H1 (cell line): ENCODE data around the gene SLC22A9. TPM values are rescaled to one million over a fixed set of nuclear protein-coding genes. Genes with fewer than 3 reads are reported as not detected.

ENCODE experiments used
- CTCF ChIA-PET: fragments of 300-600 bp; sonication (Branson Sonifier 250); formaldehyde crosslinking; loops from one replicate; lab custom pipeline; 2021; ENCODE audit not compliant: partially characterized antibody; lab: Charles Lee
- POLR2A ChIA-PET: fragments of 300-600 bp; sonication (Branson Sonifier 250); formaldehyde crosslinking; loops from one replicate; lab custom pipeline; 2021; ENCODE audit warnings: inconsistent platforms; ENCODE audit not compliant: partially characterized antibody; lab: Charles Lee
- DNase-seq, 2 experiments: peaks; one replicate each; pipeline versions ENCODE4 v3.0.0 to v3.0.0-alpha.2; 2010 to 2022; ENCODE audit warnings: low spot score in 2 of 2, low read depth in 1 of 2, mixed read lengths in 1 of 2
- FAIRE-seq: peaks from 2 replicates; lab custom pipeline; 2011; peaks lifted over from hg19 to GRCh38; lab: Jason Lieb, UNC
- H2AFZ ChIP-seq: 2 replicates; pipeline ENCODE4 v1.8.1; 2012; ENCODE audit warnings: low read length, inconsistent platforms
- H2AK5ac ChIP-seq: 2 replicates; pipeline ENCODE4 v1.6.1; 2013; ENCODE audit warnings: low read depth, low read length
- H2BK120ac ChIP-seq: replicated peaks from 2 replicates; pipeline ENCODE3; 2013; ENCODE audit warnings: low read depth, low read length, inconsistent platforms
- H2BK12ac ChIP-seq: 2 replicates; pipeline ENCODE4 v1.6.1; 2013; ENCODE audit warnings: low read depth, low read length
- H2BK15ac ChIP-seq: 2 replicates; pipeline ENCODE4 v1.6.1; 2013; ENCODE audit warnings: low read length
- H2BK20ac ChIP-seq: 2 replicates; pipeline ENCODE4 v1.6.1; 2013; ENCODE audit warnings: low read length
- H2BK5ac ChIP-seq: 2 replicates; pipeline ENCODE4 v1.6.1; 2013; ENCODE audit warnings: low read depth, low read length
- H3K14ac ChIP-seq: 2 replicates; pipeline ENCODE4 v1.6.1; 2013; ENCODE audit warnings: inconsistent platforms; ENCODE audit not compliant: insufficient read length
- H3K18ac ChIP-seq: 2 replicates; pipeline ENCODE4 v1.6.1; 2013; ENCODE audit warnings: low read length; ENCODE audit errors: extremely low read depth
- H3K23ac ChIP-seq: 2 replicates; pipeline ENCODE4 v1.6.1; 2013; ENCODE audit warnings: inconsistent platforms; ENCODE audit not compliant: insufficient read length
- H3K23me2 ChIP-seq: 2 replicates; pipeline ENCODE4 v1.6.1; 2013; ENCODE audit warnings: low read depth, low read length
- H3K27ac ChIP-seq: 2 replicates; pipeline ENCODE4 v1.6.1; 2011; ENCODE audit warnings: low read depth, low read length, inconsistent platforms
- H3K27me3 ChIP-seq, 4 experiments: replicated peaks in 1 of 4; 1 replicate in 1 of 4; 2 replicates in 3 of 4; pipeline versions ENCODE4 v1.6.1 to v1.8.1; 2011 to 2013; ENCODE audit warnings: low read length in 3 of 4, mild to moderate bottlenecking in 3 of 4, inconsistent platforms in 2 of 4, mixed read lengths in 2 of 4, moderate library complexity in 1 of 4; ENCODE audit not compliant: control insufficient read depth in 3 of 4, insufficient read depth in 3 of 4; ENCODE audit errors: extremely low read depth in 1 of 4
- H3K36me3 ChIP-seq, 4 experiments: 2 replicates each; pipeline versions ENCODE4 v1.6.1 to v1.8.1; 2011 to 2013; ENCODE audit warnings: mild to moderate bottlenecking in 4 of 4, low read length in 3 of 4, moderate library complexity in 2 of 4, control low read depth in 1 of 4, inconsistent platforms in 1 of 4; ENCODE audit not compliant: insufficient read depth in 4 of 4, control insufficient read depth in 2 of 4
- H3K4ac ChIP-seq: replicated peaks from 2 replicates; pipeline ENCODE3; 2013; ENCODE audit warnings: low read length, low read depth, mixed read lengths, inconsistent platforms; ENCODE audit not compliant: insufficient read length
- H3K4me1 ChIP-seq, 4 experiments: replicated peaks in 1 of 4; 1 replicate in 1 of 4; 2 replicates in 3 of 4; pipeline versions ENCODE4 v1.6.1 to v1.8.1; 2011 to 2013; ENCODE audit warnings: low read length in 3 of 4, inconsistent platforms in 2 of 4, mixed read lengths in 1 of 4; ENCODE audit not compliant: insufficient read depth in 4 of 4, control insufficient read depth in 3 of 4
- H3K4me2 ChIP-seq, 2 experiments: 2 replicates each; pipeline versions ENCODE4 v1.6.1 to v1.8.1; 2011 to 2013; ENCODE audit warnings: low read depth in 2 of 2, low read length in 2 of 2, control low read depth in 1 of 2, inconsistent platforms in 1 of 2, mild to moderate bottlenecking in 1 of 2; ENCODE audit not compliant: insufficient read depth in 1 of 2
- H3K4me3 ChIP-seq, 4 experiments: fragments of 200-600, 300-600 bp in 1 of 4; sonication (generic), shearing (Covaris generic), sonication (Bioruptor Twin) in 1 of 4; 2 replicates each; pipeline versions ENCODE4 v1.5.1 to v1.8.1; 2011 to 2016; ENCODE audit warnings: low read length in 4 of 4, low read depth in 3 of 4, control low read depth in 2 of 4, inconsistent platforms in 2 of 4, mild to moderate bottlenecking in 2 of 4, mixed read lengths in 1 of 4, moderate library complexity in 1 of 4; ENCODE audit not compliant: insufficient read depth in 2 of 4; ENCODE audit errors: extremely low read depth in 1 of 4
- H3K56ac ChIP-seq: replicated peaks from 2 replicates; pipeline ENCODE3; 2013; ENCODE audit warnings: low read depth, mild to moderate bottlenecking, mixed read lengths, low read length, inconsistent platforms; ENCODE audit not compliant: insufficient read length
- H3K79me1 ChIP-seq: 2 replicates; pipeline ENCODE4 v1.6.1; 2013; ENCODE audit warnings: low read depth, low read length, control low read depth
- H3K79me2 ChIP-seq, 2 experiments: 2 replicates each; pipeline versions ENCODE4 v1.6.1 to v1.8.1; 2012 to 2013; ENCODE audit warnings: low read length in 2 of 2, mild to moderate bottlenecking in 2 of 2, inconsistent platforms in 1 of 2; ENCODE audit not compliant: insufficient read depth in 2 of 2, control insufficient read depth in 1 of 2
- H3K9ac ChIP-seq, 4 experiments: replicated peaks in 1 of 4; 1 replicate in 1 of 4; 2 replicates in 3 of 4; pipeline versions ENCODE4 v1.6.1 to v1.8.1; 2011 to 2013; ENCODE audit warnings: low read depth in 3 of 4, low read length in 3 of 4, control low read depth in 2 of 4, mild to moderate bottlenecking in 2 of 4, moderate library complexity in 2 of 4, inconsistent platforms in 1 of 4; ENCODE audit errors: extremely low read depth in 1 of 4
- H3K9me3 ChIP-seq, 2 experiments: 2 replicates each; pipeline versions ENCODE4 v1.6.1 to v1.8.1; 2012 to 2013; ENCODE audit warnings: mild to moderate bottlenecking in 2 of 2, moderate library complexity in 2 of 2, control low read depth in 1 of 2, inconsistent platforms in 1 of 2, low read depth in 1 of 2, low read length in 1 of 2, mixed read lengths in 1 of 2; ENCODE audit not compliant: insufficient read depth in 2 of 2
- H4K20me1 ChIP-seq, 2 experiments: replicated peaks in 1 of 2; 2 replicates each; pipeline versions ENCODE3 to v1.8.1; 2011 to 2013; ENCODE audit warnings: inconsistent platforms in 2 of 2, low read length in 2 of 2, mild to moderate bottlenecking in 1 of 2; ENCODE audit not compliant: insufficient read depth in 2 of 2, control insufficient read depth in 1 of 2
- H4K5ac ChIP-seq: 2 replicates; pipeline ENCODE4 v1.6.1; 2013; ENCODE audit warnings: low read length, low read depth, mixed read lengths, inconsistent platforms; ENCODE audit not compliant: insufficient read length
- H4K8ac ChIP-seq: 2 replicates; pipeline ENCODE4 v1.8.0; 2013; ENCODE audit warnings: mild to moderate bottlenecking, moderate library complexity, low read length, inconsistent platforms; ENCODE audit not compliant: insufficient read depth; ENCODE audit errors: extremely low read depth
- H4K91ac ChIP-seq: replicated peaks from 2 replicates; pipeline ENCODE3; 2013; ENCODE audit warnings: low read length, mixed read lengths, inconsistent platforms; ENCODE audit not compliant: insufficient read length
- CEBPB ChIP-seq: IDR thresholded peaks from 2 replicates; pipeline ENCODE4 v1.6.1; 2012; ENCODE audit warnings: low read depth, low read length
- CHD1 ChIP-seq: IDR thresholded peaks from 2 replicates; pipeline ENCODE4 v1.6.1; 2012; ENCODE audit warnings: low read depth, low read length, improper control_type of control experiment
- EGR1 ChIP-seq: IDR thresholded peaks from 2 replicates; pipeline ENCODE4 v1.6.1; 2011; ENCODE audit warnings: low read depth, low read length, borderline replicate concordance
- EZH2 ChIP-seq: fragments of 200-600 bp; sonication (generic); IDR thresholded peaks from 2 replicates; pipeline ENCODE4 v1.7.1; 2012; ENCODE audit warnings: low read depth, mild to moderate bottlenecking, moderate library complexity, low read length, inconsistent platforms; ENCODE audit not compliant: severe bottlenecking
- GABPA ChIP-seq: IDR thresholded peaks from 2 replicates; pipeline ENCODE4 v1.6.1; 2011; ENCODE audit warnings: mild to moderate bottlenecking, low read length, moderate library complexity, borderline replicate concordance; ENCODE audit not compliant: insufficient read depth
- GTF2F1 ChIP-seq: IDR thresholded peaks from 2 replicates; pipeline ENCODE4 v1.6.1; 2012; ENCODE audit warnings: low read depth, low read length, improper control_type of control experiment, borderline replicate concordance
- KDM4A ChIP-seq: IDR thresholded peaks from one replicate; pipeline ENCODE4 v1.7.1; 2012; ENCODE audit warnings: low read depth, mild to moderate bottlenecking, moderate library complexity, low read length, inconsistent platforms; ENCODE audit not compliant: severe bottlenecking
- NANOG ChIP-seq: IDR thresholded peaks from 2 replicates; pipeline ENCODE4 v1.6.1; 2011; ENCODE audit warnings: low read length, low read depth, mild to moderate bottlenecking, inconsistent platforms; ENCODE audit not compliant: insufficient read depth, poor library complexity, severe bottlenecking
- SIX5 ChIP-seq: IDR thresholded peaks from 2 replicates; pipeline ENCODE4 v1.6.1; 2011; ENCODE audit warnings: mild to moderate bottlenecking, low read depth, low read length
- TAF1 ChIP-seq: IDR thresholded peaks from 2 replicates; pipeline ENCODE4 v1.6.1; 2011; ENCODE audit warnings: mild to moderate bottlenecking, low read depth, low read length
- TCF12 ChIP-seq: IDR thresholded peaks from 2 replicates; pipeline ENCODE4 v1.6.1; 2011; ENCODE audit warnings: low read depth, mild to moderate bottlenecking, low read length
- TEAD4 ChIP-seq: IDR thresholded peaks from 2 replicates; pipeline ENCODE4 v1.6.1; 2012; ENCODE audit warnings: low read depth, low read length, inconsistent platforms, mixed read lengths
- WGBS, 2 experiments: shearing (Covaris generic) in 1 of 2; methylation state at CpG; one replicate each; pipeline versions ENCODE4 v1.1.6 to v1.1.7; 2013 to 2015; ENCODE audit warnings: low lambda C conversion rate in 2 of 2, mixed read lengths in 2 of 2, inconsistent platforms in 1 of 2, low coverage in 1 of 2, missing lambda C conversion rate in 1 of 2; ENCODE audit not compliant: insufficient replicate concordance in 2 of 2, insufficient coverage in 1 of 2, insufficient read length in 1 of 2; ENCODE audit errors: extremely low coverage in 1 of 2, missing lambda C conversion rate in 1 of 2; 5-methylcytosine and 5-hydroxymethylcytosine counted together
- polyA plus RNA-seq, 7 experiments: library from polyadenylated mRNA; depleted of rRNA in 3 of 7; stranded (reverse) in 5 of 7; unstranded in 2 of 7; fragments of >200 nt in 5 of 7; fragments of 200-250 nt in 2 of 7; gene quantifications; 1 replicate in 5 of 7; 2 replicates in 1 of 7; 4 replicates in 1 of 7; pipeline versions ENCODE4 v1.2.1 to v1.2.3, GENCODE V29; 2011 to 2013; ENCODE audit warnings: missing spikeins in 2 of 7, mixed read lengths in 2 of 7
- total RNA-seq: library from RNA; stranded (reverse); fragmentation: NEBNext Ultra II Directional; extraction: Animal tissue kit (Norgen Biotek cat#: 25700); gene quantifications from 2 replicates; pipeline ENCODE4 v1.2.1, GENCODE V29; 2021
- TF ChIP-seq, protein P1 (sequence below), 3 experiments: IDR thresholded peaks; 1 replicate in 2 of 3; 2 replicates in 1 of 3; pipeline versions ENCODE4 v1.5.1 to v1.6.1; 2011; ENCODE audit warnings: low read length in 3 of 3, mild to moderate bottlenecking in 3 of 3, inconsistent platforms in 2 of 3, low read depth in 1 of 3, moderate library complexity in 1 of 3; ENCODE audit not compliant: insufficient read depth in 1 of 3; ENCODE audit errors: control extremely low read depth in 1 of 3

Gene SLC22A9
- total and polyA plus RNA-seq, 2 of the 8 experiments (the other 6 are each of a cell fraction or from before 2014, with no cell fraction given): not detected

DNA sequence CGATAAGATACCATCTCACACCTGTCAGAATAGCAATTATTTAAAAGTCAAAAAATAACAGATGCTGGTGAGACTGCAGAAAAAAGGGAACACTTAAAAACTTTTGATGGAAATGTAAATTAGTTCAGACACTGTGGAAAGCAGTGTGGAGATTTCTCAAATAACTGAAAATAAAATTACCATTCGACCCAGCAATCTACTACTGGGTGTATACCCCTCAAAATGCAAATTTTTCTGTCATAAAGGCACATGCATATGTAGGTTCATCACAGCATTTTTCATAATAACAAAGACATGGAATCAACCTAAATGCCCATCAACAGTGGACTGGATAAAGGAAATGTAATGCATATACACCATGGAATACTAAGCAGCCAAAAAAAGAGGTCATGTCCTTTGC is 10.5 kb downstream of the SLC22A9 start:
- DNase-seq (no peak), FAIRE-seq (no peak)
- no peak overlapping the region for H3K56ac ChIP-seq
- H3K79me1 ChIP-seq: no peaks in the 10 kb centered on the region
- no peak overlapping the region for H3K27ac ChIP-seq
- CTCF ChIA-PET: no interaction called here
- no peak overlapping the region for H2AFZ ChIP-seq
- WGBS, 2 experiments: 94% methylated on average over 2 of the region's 2 CpGs; no CpG with 5 or more reads in 1 of the 2 experiments
- no peak overlapping the region for H2BK120ac ChIP-seq
- no peaks in the 10 kb centered on the region for H3K36me3 ChIP-seq
- H2BK12ac ChIP-seq: no peak overlapping the region
- H2AK5ac ChIP-seq: no peak overlapping the region
- H3K4ac ChIP-seq: no peak overlapping the region
- H3K23me2 ChIP-seq: no peaks in the 10 kb centered on the region
- no peak overlapping the region for H2BK5ac ChIP-seq
- no peaks in the 10 kb centered on the region for H3K4me1 ChIP-seq
- H3K4me3 ChIP-seq: no peak overlapping the region
- no peak overlapping the region for H3K18ac ChIP-seq
- H4K5ac ChIP-seq: no peak overlapping the region
- H3K14ac ChIP-seq: no peak overlapping the region
- no peaks in the 10 kb centered on the region for H3K79me2 ChIP-seq
- no peak overlapping the region for H3K4me2 ChIP-seq
- no peak overlapping the region for H2BK15ac ChIP-seq
- no peaks in the 10 kb centered on the region for H4K20me1 ChIP-seq
- H3K9me3 ChIP-seq: no peaks in the 10 kb centered on the region
- no peaks in the 10 kb centered on the region for H3K27me3 ChIP-seq
- POLR2A ChIA-PET: no interaction called here
- no peak overlapping the region for H4K8ac ChIP-seq
- no peak overlapping the region for H4K91ac ChIP-seq
- H3K23ac ChIP-seq: no peak overlapping the region
- no peak overlapping the region for H2BK20ac ChIP-seq
- H3K9ac ChIP-seq: no peak overlapping the region
- TF ChIP-seq TCF12: no peak
- TF ChIP-seq GABPA: no peak
- TF ChIP-seq CHD1: no peak
- TF ChIP-seq EGR1: no peak
- no peak for TF ChIP-seq NANOG
- TF ChIP-seq SIX5: no peak
- TF ChIP-seq TEAD4: no peak
- TF ChIP-seq, protein P1, sequence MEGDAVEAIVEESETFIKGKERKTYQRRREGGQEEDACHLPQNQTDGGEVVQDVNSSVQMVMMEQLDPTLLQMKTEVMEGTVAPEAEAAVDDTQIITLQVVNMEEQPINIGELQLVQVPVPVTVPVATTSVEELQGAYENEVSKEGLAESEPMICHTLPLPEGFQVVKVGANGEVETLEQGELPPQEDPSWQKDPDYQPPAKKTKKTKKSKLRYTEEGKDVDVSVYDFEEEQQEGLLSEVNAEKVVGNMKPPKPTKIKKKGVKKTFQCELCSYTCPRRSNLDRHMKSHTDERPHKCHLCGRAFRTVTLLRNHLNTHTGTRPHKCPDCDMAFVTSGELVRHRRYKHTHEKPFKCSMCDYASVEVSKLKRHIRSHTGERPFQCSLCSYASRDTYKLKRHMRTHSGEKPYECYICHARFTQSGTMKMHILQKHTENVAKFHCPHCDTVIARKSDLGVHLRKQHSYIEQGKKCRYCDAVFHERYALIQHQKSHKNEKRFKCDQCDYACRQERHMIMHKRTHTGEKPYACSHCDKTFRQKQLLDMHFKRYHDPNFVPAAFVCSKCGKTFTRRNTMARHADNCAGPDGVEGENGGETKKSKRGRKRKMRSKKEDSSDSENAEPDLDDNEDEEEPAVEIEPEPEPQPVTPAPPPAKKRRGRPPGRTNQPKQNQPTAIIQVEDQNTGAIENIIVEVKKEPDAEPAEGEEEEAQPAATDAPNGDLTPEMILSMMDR (IDR thresholded peaks at IDR 0.05; ENCODE audit: control extremely low read depth in 1 of 3, insufficient read depth in 1 of 3, low read depth in 1 of 3, low read length in 3 of 3): no peak
- no peak for TF ChIP-seq GTF2F1
- TF ChIP-seq EZH2: no peak
- TF ChIP-seq TAF1: no peak
- no peak for TF ChIP-seq CEBPB
- TF ChIP-seq KDM4A: no peak
